ENCODE measurements around the gene CEP104. TPM values are rescaled to one million over a fixed set of nuclear protein-coding genes. Genes with fewer than 3 reads are reported as not detected.

Gene CEP104
- total RNA-seq, 1 experiment from 2014 or later = 44.1 TPM

DNA sequence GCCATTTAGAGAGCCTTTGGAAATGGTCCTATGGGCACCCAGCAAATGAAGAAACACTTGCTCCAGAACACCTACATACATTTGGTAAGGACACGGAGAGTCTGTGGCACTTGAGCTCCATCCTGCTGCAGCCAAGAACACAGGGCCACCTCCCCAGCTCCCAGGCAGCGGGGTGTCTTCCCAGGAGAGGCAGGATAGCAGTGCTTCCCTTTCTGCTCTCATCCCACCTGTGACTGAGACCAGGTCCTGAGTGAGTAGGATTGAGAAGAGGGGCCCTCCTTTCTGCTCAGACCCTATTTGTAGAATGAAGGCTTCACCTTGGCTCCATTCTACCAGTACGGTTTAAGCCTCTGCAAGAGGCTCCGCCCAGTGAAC, 38.9 kb upstream of the CEP104 start (continued):
- no peak for TF ChIP-seq POLR2A (IDR thresholded peaks at IDR 0.05; ENCODE audit: borderline replicate concordance, extremely low read depth, insufficient read depth, insufficient read length)
- TF ChIP-seq ZFX (IDR thresholded peaks at IDR 0.05) = no peak
- TF ChIP-seq SRF (IDR thresholded peaks at IDR 0.05; ENCODE audit: low read depth) = no peak
- no peak for TF ChIP-seq ZNF274 (IDR thresholded peaks at IDR 0.05; ENCODE audit: low read depth, low read length)
- TF ChIP-seq, protein P1, sequence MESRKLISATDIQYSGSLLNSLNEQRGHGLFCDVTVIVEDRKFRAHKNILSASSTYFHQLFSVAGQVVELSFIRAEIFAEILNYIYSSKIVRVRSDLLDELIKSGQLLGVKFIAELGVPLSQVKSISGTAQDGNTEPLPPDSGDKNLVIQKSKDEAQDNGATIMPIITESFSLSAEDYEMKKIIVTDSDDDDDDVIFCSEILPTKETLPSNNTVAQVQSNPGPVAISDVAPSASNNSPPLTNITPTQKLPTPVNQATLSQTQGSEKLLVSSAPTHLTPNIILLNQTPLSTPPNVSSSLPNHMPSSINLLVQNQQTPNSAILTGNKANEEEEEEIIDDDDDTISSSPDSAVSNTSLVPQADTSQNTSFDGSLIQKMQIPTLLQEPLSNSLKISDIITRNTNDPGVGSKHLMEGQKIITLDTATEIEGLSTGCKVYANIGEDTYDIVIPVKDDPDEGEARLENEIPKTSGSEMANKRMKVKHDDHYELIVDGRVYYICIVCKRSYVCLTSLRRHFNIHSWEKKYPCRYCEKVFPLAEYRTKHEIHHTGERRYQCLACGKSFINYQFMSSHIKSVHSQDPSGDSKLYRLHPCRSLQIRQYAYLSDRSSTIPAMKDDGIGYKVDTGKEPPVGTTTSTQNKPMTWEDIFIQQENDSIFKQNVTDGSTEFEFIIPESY (IDR thresholded peaks at IDR 0.05; ENCODE audit: extremely low read depth, insufficient replicate concordance, low read length) = no peak
- TF ChIP-seq RAD21 (IDR thresholded peaks at IDR 0.05; ENCODE audit: low read depth) = no peak

DNA sequence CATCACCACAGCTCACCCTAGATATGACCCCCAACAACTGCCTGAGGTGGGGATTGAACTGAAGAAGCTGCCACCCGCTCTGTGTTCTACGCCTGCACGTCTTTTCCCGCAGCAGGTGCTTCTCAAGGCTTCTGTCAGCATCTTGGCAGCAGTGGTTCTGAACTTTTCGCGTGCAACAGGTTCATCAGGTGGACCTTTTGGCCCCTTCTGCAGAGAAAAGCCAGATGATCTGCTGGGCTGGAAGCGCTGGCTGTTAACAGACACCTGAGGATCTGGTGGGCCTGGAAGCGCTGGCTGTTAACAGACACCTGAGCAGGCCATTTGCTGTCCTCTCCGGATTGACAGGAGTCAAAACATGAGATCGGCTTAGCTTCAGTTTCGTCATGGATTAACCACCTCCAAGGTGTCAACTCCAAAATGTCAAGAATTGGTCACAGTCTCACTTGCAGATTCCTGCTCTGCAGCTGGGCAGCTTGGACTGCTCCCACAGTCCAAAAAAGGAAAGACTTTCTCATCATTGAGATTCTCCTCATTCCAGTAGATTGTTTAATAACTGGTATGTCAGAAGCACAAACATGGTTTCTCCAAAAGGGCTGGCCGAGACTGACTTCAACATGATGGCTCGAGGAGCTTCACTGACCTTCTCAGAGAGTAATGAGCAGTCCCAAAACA, 38.4 kb upstream of the CEP104 start:
- H3K4me1 ChIP-seq (ENCODE audit: control insufficient read depth in 1 of 2, insufficient read depth in 2 of 2, low read length in 2 of 2) = peaks cover 0 to 9% of the 10 kb centered on the region in 2 experiments; a peak in 1 of 4 replicates
- POLR2A ChIA-PET = no interaction called here
- H3K9ac ChIP-seq (ENCODE audit: low read length) = no peak overlapping the region
- RAD21 ChIA-PET (ENCODE audit: low non-redundant PET in 1 of 2, low total read pairs in 2 of 2, uncharacterized antibody in 2 of 2, unreplicated experiment in 2 of 2) = no interaction called here
- no peak for DNase-seq (ENCODE audit: low read depth, low spot score)
- ATAC-seq = no peak
- peaks cover 81% of the 10 kb centered on the region for H3K79me2 ChIP-seq (ENCODE audit: insufficient read depth, low read length)
- CTCF ChIA-PET = no interaction called here
- intact Hi-C loops (cut with micrococcal nuclease) = no loop called here
- no peaks in the 10 kb centered on the region for H3K9me3 ChIP-seq (ENCODE audit: control insufficient read depth in 1 of 2, insufficient read depth in 1 of 2, low read depth in 1 of 2, low read length in 2 of 2)
- H3K4me3 ChIP-seq (replicated peaks in 1 of 2; ENCODE audit: low read depth in 1 of 2, low read length in 2 of 2) = no peak overlapping the region
- H3K4me2 ChIP-seq (ENCODE audit: low read length) = no peak overlapping the region
- no peaks in the 10 kb centered on the region for H3K27me3 ChIP-seq (ENCODE audit: insufficient read depth, low read length)
- H3K27ac ChIP-seq (ENCODE audit: low read depth, low read length) = no peak overlapping the region
- H4K20me1 ChIP-seq (ENCODE audit: insufficient read depth) = no peaks in the 10 kb centered on the region
- no peak overlapping the region for H2AFZ ChIP-seq (ENCODE audit: low read depth, low read length, poor library complexity, severe bottlenecking)
- peaks cover under 1 to 11% of the 10 kb centered on the region in 2 experiments; a peak in 3 of 4 replicates for H3K36me3 ChIP-seq (ENCODE audit: control insufficient read depth in 1 of 2, insufficient read depth in 2 of 2, low read length in 2 of 2)
- no peak for TF ChIP-seq ZNF274 (IDR thresholded peaks at IDR 0.05; ENCODE audit: low read depth, low read length)
- TF ChIP-seq, protein P2, sequence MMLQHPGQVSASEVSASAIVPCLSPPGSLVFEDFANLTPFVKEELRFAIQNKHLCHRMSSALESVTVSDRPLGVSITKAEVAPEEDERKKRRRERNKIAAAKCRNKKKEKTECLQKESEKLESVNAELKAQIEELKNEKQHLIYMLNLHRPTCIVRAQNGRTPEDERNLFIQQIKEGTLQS (IDR thresholded peaks at IDR 0.05) = no peak
- TF ChIP-seq SIN3A (IDR thresholded peaks at IDR 0.05; ENCODE audit: low read depth) = no peak
- no peak for TF ChIP-seq CBX3 (IDR thresholded peaks at IDR 0.05; ENCODE audit: low read depth)
- TF ChIP-seq TCF7L2 (IDR thresholded peaks at IDR 0.05; ENCODE audit: borderline replicate concordance, extremely low read depth, insufficient read depth, insufficient read length) = no peak
- TF ChIP-seq EZH2 (IDR thresholded peaks at IDR 0.05) = no peak
- BruUV-seq (replicated peaks) = no TSS peak
- H3K9me2 ChIP-seq (ENCODE audit: insufficient read depth) = no peaks in the 10 kb centered on the region

All from HCT116 (cell line).